ENCODE measurements around the gene CCT7. TPM values are rescaled to one million over a fixed set of nuclear protein-coding genes. Genes with fewer than 3 reads are reported as not detected.

Gene CCT7
- polyA plus RNA-seq, 1 of the 3 experiments (the other 2 are of a cell fraction) = 369 TPM

- no peak overlapping the region for H3K4me3 ChIP-seq (ENCODE audit: low read depth in 2 of 2, low read length in 1 of 2)
- TF ChIP-seq, protein P1, sequence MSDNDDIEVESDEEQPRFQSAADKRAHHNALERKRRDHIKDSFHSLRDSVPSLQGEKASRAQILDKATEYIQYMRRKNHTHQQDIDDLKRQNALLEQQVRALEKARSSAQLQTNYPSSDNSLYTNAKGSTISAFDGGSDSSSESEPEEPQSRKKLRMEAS (IDR thresholded peaks at IDR 0.05; ENCODE audit: low read depth) = no peak
- TF ChIP-seq EZH2phosphoT487 (IDR thresholded peaks at IDR 0.05; ENCODE audit: borderline replicate concordance, low read depth) = no peak
- no peak for TF ChIP-seq YY1 (IDR thresholded peaks at IDR 0.05; ENCODE audit: low read depth)
- TF ChIP-seq USF1 (IDR thresholded peaks at IDR 0.05; ENCODE audit: borderline replicate concordance, low read depth) = no peak
- TF ChIP-seq TCF12 (IDR thresholded peaks at IDR 0.05) = no peak
- no peak for TF ChIP-seq TEAD4 (IDR thresholded peaks at IDR 0.05; ENCODE audit: borderline replicate concordance, insufficient read depth)
- TF ChIP-seq FOSL2 (IDR thresholded peaks at IDR 0.05; ENCODE audit: borderline replicate concordance, low read depth) = no peak
- TF ChIP-seq CTCF (IDR thresholded peaks at IDR 0.05) = no peak
- no peak for TF ChIP-seq NRF1 (IDR thresholded peaks at IDR 0.05; ENCODE audit: low read depth, low read length)
- no peak for TF ChIP-seq PBX3 (IDR thresholded peaks at IDR 0.05)
- TF ChIP-seq GABPA (IDR thresholded peaks at IDR 0.05; ENCODE audit: low read depth) = no peak
- TF ChIP-seq RXRA (IDR thresholded peaks at IDR 0.05; ENCODE audit: borderline replicate concordance, low read depth) = no peak
- no peak for TF ChIP-seq MEF2A (IDR thresholded peaks at IDR 0.05; ENCODE audit: borderline replicate concordance, low read depth)
- TF ChIP-seq TAF1 (IDR thresholded peaks at IDR 0.05; ENCODE audit: borderline replicate concordance, low read depth, low read length) = no peak
- no peak for TF ChIP-seq EP300 (IDR thresholded peaks at IDR 0.05; ENCODE audit: borderline replicate concordance in 1 of 2, low read depth in 1 of 2, low read length in 1 of 2)
- no peaks in the 10 kb centered on the region for H3K27me3 ChIP-seq (ENCODE audit: insufficient read depth)
- H3K36me3 ChIP-seq (replicated peaks in 1 of 2; ENCODE audit: control insufficient read depth in 1 of 2, insufficient read depth in 2 of 2, low read length in 1 of 2) = peaks cover 0 to 5% of the 10 kb centered on the region in 2 experiments
- DNase-seq = no peak
- no peaks in the 10 kb centered on the region for H3K4me1 ChIP-seq (ENCODE audit: control insufficient read depth in 1 of 2, insufficient read depth in 2 of 2, low read depth in 1 of 2, low read length in 1 of 2)
- CTCF ChIA-PET = interaction anchor here (0.6 to 2.1 kb wide), 7 partner anchors 12 to 156 kb away, joined by 3 to 9 read pairs (median 4); partner anchors contain the start of gene CCT7
- no peak overlapping the region for H3K27ac ChIP-seq (ENCODE audit: low read depth in 2 of 2, low read length in 1 of 2)
- no peaks in the 10 kb centered on the region for H4K20me1 ChIP-seq (ENCODE audit: insufficient read depth)
- H3K79me2 ChIP-seq (ENCODE audit: insufficient read depth) = no peaks in the 10 kb centered on the region
- POLR2A ChIA-PET = no interaction called here
- no peaks in the 10 kb centered on the region for H3F3A ChIP-seq (replicated peaks; ENCODE audit: insufficient read depth)
- H2AFZ ChIP-seq (ENCODE audit: low read depth) = no peak overlapping the region
- no peaks in the 10 kb centered on the region for H3K9me3 ChIP-seq
- H3K9me2 ChIP-seq = no peaks in the 10 kb centered on the region
- no peak overlapping the region for H3K4me2 ChIP-seq
- WGBS (ENCODE audit: low lambda C conversion rate) = 93% methylated on average over 8 of the region's 8 CpGs
- no peak overlapping the region for H3K9ac ChIP-seq
Observed at GRCh38 chr2:73259276-73259675, 25.2 kb downstream of the CCT7 start.
